ENCODE results near the gene POLD4.

DNA sequence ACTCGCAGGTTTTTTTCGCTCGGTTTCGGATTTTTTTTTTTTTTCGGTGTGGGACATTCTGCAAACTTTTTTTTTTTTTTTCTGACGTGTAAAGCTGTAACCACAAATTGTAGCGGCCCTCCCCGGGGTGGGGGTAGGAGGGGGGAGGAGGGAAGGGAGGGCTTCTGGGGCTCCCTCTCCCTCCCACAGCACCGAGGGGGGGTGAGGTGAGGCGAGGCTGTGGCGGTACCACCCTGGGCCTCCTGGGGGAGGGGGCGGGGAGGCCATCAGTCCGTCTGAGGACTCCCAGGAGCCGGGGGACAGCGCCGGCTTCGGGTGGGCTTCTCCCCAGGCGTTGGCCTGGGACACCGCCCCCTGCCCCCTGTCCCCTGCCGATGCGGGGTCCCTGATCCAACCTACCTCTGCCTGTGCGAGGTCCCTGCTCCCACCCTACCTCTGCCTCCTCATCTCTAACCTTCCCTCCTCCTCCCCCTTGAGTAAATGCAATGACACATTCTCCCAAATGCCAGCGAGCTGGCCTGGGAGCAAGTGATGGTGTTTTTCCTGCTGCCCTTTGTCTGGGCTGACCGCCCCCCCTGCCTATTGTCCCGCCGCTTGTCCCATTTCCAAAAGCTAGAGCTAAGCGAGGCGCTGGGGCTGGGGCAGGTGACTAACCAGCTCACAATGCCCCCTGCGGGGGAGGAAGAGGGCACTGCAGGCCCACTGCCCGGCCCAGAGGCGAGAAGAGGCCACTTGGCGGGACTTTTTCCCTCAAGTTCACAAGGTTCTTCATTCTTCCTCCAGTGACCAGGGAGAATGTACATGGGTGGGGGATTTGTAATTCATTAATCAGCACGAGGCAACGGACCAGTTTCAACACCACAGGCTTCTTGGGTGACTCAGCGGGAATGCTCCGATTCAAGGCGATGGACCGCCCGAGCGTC lies 20.6 kb upstream of the POLD4 start:
- TF ChIP-seq, protein P1, sequence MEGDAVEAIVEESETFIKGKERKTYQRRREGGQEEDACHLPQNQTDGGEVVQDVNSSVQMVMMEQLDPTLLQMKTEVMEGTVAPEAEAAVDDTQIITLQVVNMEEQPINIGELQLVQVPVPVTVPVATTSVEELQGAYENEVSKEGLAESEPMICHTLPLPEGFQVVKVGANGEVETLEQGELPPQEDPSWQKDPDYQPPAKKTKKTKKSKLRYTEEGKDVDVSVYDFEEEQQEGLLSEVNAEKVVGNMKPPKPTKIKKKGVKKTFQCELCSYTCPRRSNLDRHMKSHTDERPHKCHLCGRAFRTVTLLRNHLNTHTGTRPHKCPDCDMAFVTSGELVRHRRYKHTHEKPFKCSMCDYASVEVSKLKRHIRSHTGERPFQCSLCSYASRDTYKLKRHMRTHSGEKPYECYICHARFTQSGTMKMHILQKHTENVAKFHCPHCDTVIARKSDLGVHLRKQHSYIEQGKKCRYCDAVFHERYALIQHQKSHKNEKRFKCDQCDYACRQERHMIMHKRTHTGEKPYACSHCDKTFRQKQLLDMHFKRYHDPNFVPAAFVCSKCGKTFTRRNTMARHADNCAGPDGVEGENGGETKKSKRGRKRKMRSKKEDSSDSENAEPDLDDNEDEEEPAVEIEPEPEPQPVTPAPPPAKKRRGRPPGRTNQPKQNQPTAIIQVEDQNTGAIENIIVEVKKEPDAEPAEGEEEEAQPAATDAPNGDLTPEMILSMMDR (IDR thresholded peaks at IDR 0.05), result no peak; the same call in 1 of the 2 replicates
- TF ChIP-seq SIN3A (IDR thresholded peaks at IDR 0.05; ENCODE audit: borderline replicate concordance, insufficient read depth, low read depth, low read length) (0 out of 2 replicates have a peak, but pooled peaks have one; percentile 22), POLR2AphosphoS5 (IDR thresholded peaks at IDR 0.05; ENCODE audit: low read depth, low read length) (peak; percentile 80; the same call in 1 of the 2 replicates)
- TF ChIP-seq, protein P2, sequence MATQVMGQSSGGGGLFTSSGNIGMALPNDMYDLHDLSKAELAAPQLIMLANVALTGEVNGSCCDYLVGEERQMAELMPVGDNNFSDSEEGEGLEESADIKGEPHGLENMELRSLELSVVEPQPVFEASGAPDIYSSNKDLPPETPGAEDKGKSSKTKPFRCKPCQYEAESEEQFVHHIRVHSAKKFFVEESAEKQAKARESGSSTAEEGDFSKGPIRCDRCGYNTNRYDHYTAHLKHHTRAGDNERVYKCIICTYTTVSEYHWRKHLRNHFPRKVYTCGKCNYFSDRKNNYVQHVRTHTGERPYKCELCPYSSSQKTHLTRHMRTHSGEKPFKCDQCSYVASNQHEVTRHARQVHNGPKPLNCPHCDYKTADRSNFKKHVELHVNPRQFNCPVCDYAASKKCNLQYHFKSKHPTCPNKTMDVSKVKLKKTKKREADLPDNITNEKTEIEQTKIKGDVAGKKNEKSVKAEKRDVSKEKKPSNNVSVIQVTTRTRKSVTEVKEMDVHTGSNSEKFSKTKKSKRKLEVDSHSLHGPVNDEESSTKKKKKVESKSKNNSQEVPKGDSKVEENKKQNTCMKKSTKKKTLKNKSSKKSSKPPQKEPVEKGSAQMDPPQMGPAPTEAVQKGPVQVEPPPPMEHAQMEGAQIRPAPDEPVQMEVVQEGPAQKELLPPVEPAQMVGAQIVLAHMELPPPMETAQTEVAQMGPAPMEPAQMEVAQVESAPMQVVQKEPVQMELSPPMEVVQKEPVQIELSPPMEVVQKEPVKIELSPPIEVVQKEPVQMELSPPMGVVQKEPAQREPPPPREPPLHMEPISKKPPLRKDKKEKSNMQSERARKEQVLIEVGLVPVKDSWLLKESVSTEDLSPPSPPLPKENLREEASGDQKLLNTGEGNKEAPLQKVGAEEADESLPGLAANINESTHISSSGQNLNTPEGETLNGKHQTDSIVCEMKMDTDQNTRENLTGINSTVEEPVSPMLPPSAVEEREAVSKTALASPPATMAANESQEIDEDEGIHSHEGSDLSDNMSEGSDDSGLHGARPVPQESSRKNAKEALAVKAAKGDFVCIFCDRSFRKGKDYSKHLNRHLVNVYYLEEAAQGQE (IDR thresholded peaks at IDR 0.05; ENCODE audit: insufficient read depth in 1 of 2, low read depth in 2 of 2, low read length in 1 of 2), result no peak
